NCI-H1930 (cell line): ENCODE measurements around the gene CHD2.

Experiments used
- DNase-seq, 2 experiments: peaks; one replicate each; lab custom pipeline; 2025; lab: John Stamatoyannopoulos, UW

Gene CHD2

GRCh38 chr15:92962914-92963313, 62.8 kb downstream of the CHD2 start:
- no peak for DNase-seq

- no peak for DNase-seq
Measured at GRCh38 chr15:92963794-92964193, 63.7 kb downstream of the CHD2 start.

- DNase-seq, result no peak
Measured at GRCh38 chr15:92968926-92969651, 69.0 kb downstream of the CHD2 start.

- DNase-seq, result no peak
Measured at GRCh38 chr15:92970656-92971055, 70.5 kb downstream of the CHD2 start.

GRCh38 chr15:92971081-92971480, 71.0 kb downstream of the CHD2 start:
- DNase-seq, result no peak

GRCh38 chr15:92971713-92972112, 71.6 kb downstream of the CHD2 start:
- no peak for DNase-seq

GRCh38 chr15:92974183-92974915, 74.2 kb downstream of the CHD2 start:
- DNase-seq, result no peak

GRCh38 chr15:92979011-92979701, 79.0 kb downstream of the CHD2 start:
- no peak for DNase-seq

- no peak for DNase-seq
Measured at GRCh38 chr15:92981333-92981732, 81.2 kb downstream of the CHD2 start.

GRCh38 chr15:92984161-92984560, 84.0 kb downstream of the CHD2 start:
- DNase-seq, result no peak

- DNase-seq, result no peak
Measured at GRCh38 chr15:92989470-92989869, 89.3 kb downstream of the CHD2 start.

GRCh38 chr15:92990031-92990430, 89.9 kb downstream of the CHD2 start:
- DNase-seq, result no peak

GRCh38 chr15:92992720-92993119, 92.6 kb downstream of the CHD2 start:
- DNase-seq, result no peak

- no peak for DNase-seq
Measured at GRCh38 chr15:92997821-92998220, 97.7 kb downstream of the CHD2 start.

- DNase-seq, result no peak
Measured at GRCh38 chr15:93001156-93001555, 101.0 kb downstream of the CHD2 start.

- no peak for DNase-seq
Measured at GRCh38 chr15:93001881-93002280, 101.8 kb downstream of the CHD2 start.

GRCh38 chr15:93005133-93005532, 105.0 kb downstream of the CHD2 start:
- no peak for DNase-seq

- DNase-seq, result no peak
Measured at GRCh38 chr15:93007994-93008393, 107.9 kb downstream of the CHD2 start.

- no peak for DNase-seq
Measured at GRCh38 chr15:93012786-93013185, 112.7 kb downstream of the CHD2 start.

GRCh38 chr15:93017526-93017925, 117.4 kb downstream of the CHD2 start:
- DNase-seq, result no peak

GRCh38 chr15:93018574-93018973, 118.5 kb downstream of the CHD2 start:
- peak in 1 of 2 experiments; percentile 3 for DNase-seq

- no peak for DNase-seq
Measured at GRCh38 chr15:93019090-93019489, 119.0 kb downstream of the CHD2 start.

GRCh38 chr15:93019971-93020370, 119.8 kb downstream of the CHD2 start:
- no peak for DNase-seq
